OCI-LY7 (cell line): ENCODE data around the gene RETSAT.

ENCODE experiments used
- CTCF ChIP-seq: fragments of 200-600 bp; sonication (generic); conservative IDR thresholded peaks from 2 replicates; pipeline ENCODE4 v1.5.1; 2014; ENCODE audit warnings: mild to moderate bottlenecking, antibody characterized with exemption, low read length, moderate library complexity, mixed read lengths
- EZH2phosphoT487 ChIP-seq: fragments of 200-600 bp; sonication (generic); IDR thresholded peaks from 2 replicates; pipeline ENCODE4 v1.6.1; 2018; ENCODE audit warnings: low read depth, borderline replicate concordance, mild to moderate bottlenecking, mixed run types, antibody characterized with exemption, low read length, moderate library complexity, mixed read lengths

- TF ChIP-seq CTCF (no peak), EZH2phosphoT487 (no peak)
These were observed 42.5 kb upstream of the RETSAT start for GRCh38 chr2:85396531-85397470.
